B cell (primary cell): Measurements from ENCODE around the gene CNKSR2. TPM values are rescaled to one million over a fixed set of nuclear protein-coding genes. Genes with fewer than 3 reads are reported as not detected.
A peak's percentile ranks its signal among the peaks of the same experiment; 100 is the strongest.

ENCODE experiments used
- ATAC-seq: fragments of 200-7000 bp; cut with Tn5 transposase; one replicate; pipeline ENCODE4 v1.10.0; 2021; ENCODE audit warnings: low read depth, mild to moderate bottlenecking, moderate number of reproducible peaks, moderate library complexity
- CTCF ChIA-PET: fragments of 350-600 bp; sonication (Branson Sonifier 250); formaldehyde crosslinking; loops from one replicate; lab custom pipeline; 2021; ENCODE audit warnings: antibody characterized with exemption, inconsistent platforms; lab: Charles Lee
- POLR2A ChIA-PET: fragments of 350-600 bp; sonication (Branson Sonifier 250); formaldehyde crosslinking; loops from one replicate; lab custom pipeline; 2021; ENCODE audit warnings: antibody characterized with exemption; lab: Charles Lee
- DNase-seq: peaks from one replicate; pipeline ENCODE4 v3.0.0; 2013
- H2AFZ ChIP-seq: 2 replicates; pipeline ENCODE4 v1.6.1; 2012; ENCODE audit warnings: mild to moderate bottlenecking, low read depth, low read length; ENCODE audit not compliant: insufficient read depth, poor library complexity, severe bottlenecking
- H3K27ac ChIP-seq, 2 donors: 1 replicate in 1 of 2; 2 replicates in 1 of 2; pipeline ENCODE4 v1.5.1; 2012 to 2013; ENCODE audit warnings: low read length in 2 of 2, mild to moderate bottlenecking in 2 of 2, moderate library complexity in 1 of 2
- H3K27me3 ChIP-seq, 4 experiments: fragments of 200-600 bp in 1 of 4; sonication (generic) in 1 of 4; replicated peaks in 1 of 4; 1 replicate in 2 of 4; 2 replicates in 2 of 4; pipeline versions ENCODE4 v1.6.1 to v1.7.0; 2013 to 2016; ENCODE audit warnings: low read length in 3 of 4, mild to moderate bottlenecking in 2 of 4, mixed read lengths in 1 of 4, moderate library complexity in 1 of 4; ENCODE audit not compliant: insufficient read depth in 4 of 4, control insufficient read depth in 3 of 4; ENCODE audit errors: control extremely low read depth in 1 of 4
- H3K36me3 ChIP-seq, 2 experiments: replicated peaks in 1 of 2; 1 replicate in 1 of 2; 2 replicates in 1 of 2; pipeline versions ENCODE4 v1.6.1 to v1.7.1; 2013; ENCODE audit warnings: low read length in 1 of 2; ENCODE audit not compliant: insufficient read depth in 2 of 2, control insufficient read depth in 1 of 2; ENCODE audit errors: control extremely low read depth in 1 of 2, extremely low read depth in 1 of 2
- H3K4me1 ChIP-seq, 2 donors: fragments of 200-600 bp in 1 of 2; sonication (generic) in 1 of 2; 1 replicate in 1 of 2; 2 replicates in 1 of 2; pipeline versions ENCODE4 v1.5.1 to v1.6.1; 2013 to 2017; ENCODE audit warnings: low read length in 2 of 2; ENCODE audit not compliant: control insufficient read depth in 2 of 2, insufficient read depth in 2 of 2
- H3K4me2 ChIP-seq: replicated peaks from 2 replicates; pipeline ENCODE3; 2012; ENCODE audit warnings: mild to moderate bottlenecking, low read depth, low read length; ENCODE audit not compliant: poor library complexity, severe bottlenecking
- H3K4me3 ChIP-seq, 5 experiments: fragments of 200-600 bp in 1 of 5; sonication (generic) in 1 of 5; 1 replicate in 3 of 5; 2 replicates in 2 of 5; pipeline versions ENCODE4 v1.5.1 to v1.7.0; 2011 to 2016; ENCODE audit warnings: low read length in 4 of 5, mild to moderate bottlenecking in 4 of 5, low read depth in 2 of 5, control low read depth in 1 of 5, moderate library complexity in 1 of 5; ENCODE audit not compliant: insufficient read depth in 1 of 5; ENCODE audit errors: control extremely low read depth in 1 of 5, extremely low read depth in 1 of 5
- H3K79me2 ChIP-seq: fragments of 200-600 bp; sonication (generic); one replicate; pipeline ENCODE4 v1.6.0; 2016; ENCODE audit warnings: low read length; ENCODE audit not compliant: control insufficient read depth, insufficient read depth
- H3K9ac ChIP-seq: fragments of 200-600 bp; sonication (generic); 2 replicates; pipeline ENCODE4 v1.6.1; 2017; ENCODE audit warnings: mild to moderate bottlenecking, low read length, moderate library complexity
- H3K9me3 ChIP-seq, 3 donors: one replicate each; pipeline versions ENCODE4 v1.6.1 to v1.7.1; 2013; ENCODE audit warnings: low read length in 2 of 3; ENCODE audit not compliant: control insufficient read depth in 2 of 3, insufficient read depth in 1 of 3; ENCODE audit errors: control extremely low read depth in 1 of 3
- H4K20me1 ChIP-seq: 2 replicates; pipeline ENCODE4 v1.6.0; 2012; ENCODE audit warnings: mild to moderate bottlenecking, low read length; ENCODE audit not compliant: insufficient read depth, control insufficient read depth, poor library complexity, severe bottlenecking
- H3K27ac Mint-ChIP-seq: one replicate; pipeline ENCODE4 v1.8.0; 2021; ENCODE audit warnings: mixed read lengths
- H3K27me3 Mint-ChIP-seq: one replicate; pipeline ENCODE4 v1.8.0; 2021; ENCODE audit warnings: mixed read lengths
- H3K4me1 Mint-ChIP-seq: one replicate; pipeline ENCODE4 v1.8.0; 2021; ENCODE audit warnings: mixed read lengths
- H3K4me3 Mint-ChIP-seq: one replicate; pipeline ENCODE4 v1.8.0; 2021; ENCODE audit warnings: mixed read lengths
- H3K9me3 Mint-ChIP-seq: one replicate; pipeline ENCODE4 v1.8.0; 2022; ENCODE audit warnings: mixed read lengths; ENCODE audit not compliant: insufficient read depth
- EZH2 ChIP-seq: IDR thresholded peaks from 2 replicates; pipeline ENCODE4 v1.6.1; 2012; ENCODE audit warnings: borderline replicate concordance, low read depth, mild to moderate bottlenecking, moderate library complexity, low read length; ENCODE audit not compliant: insufficient read depth, poor library complexity, severe bottlenecking
- WGBS: methylation state at CpG from one replicate; pipeline ENCODE4 v1.1.5; 2013; ENCODE audit warnings: missing lambda C conversion rate; ENCODE audit not compliant: insufficient coverage; 5-methylcytosine and 5-hydroxymethylcytosine counted together
- intact Hi-C: fragments of 100-400 bp; cut with micrococcal nuclease; formaldehyde crosslinking; loops from one replicate; pipeline ENCODE4 v1.10.0; 2022
- polyA plus RNA-seq: library from polyadenylated mRNA; depleted of rRNA; stranded (reverse); fragments of >200 nt; gene quantifications from 2 replicates; pipeline ENCODE4 v1.2.3, GENCODE V29; 2012
- total RNA-seq, 2 donors: library from RNA; stranded (reverse); fragments of 120-200 nt in 1 of 2; gene quantifications; 1 replicate in 1 of 2; 2 replicates in 1 of 2; pipeline versions ENCODE4 v1.2.3 to v1.2.4, GENCODE V29; 2013 to 2022
- TF ChIP-seq, protein P1 (sequence below): fragments of 200-600 bp; IDR thresholded peaks from one replicate; pipeline ENCODE4 v1.8.0; 2022; ENCODE audit warnings: antibody characterized with exemption, mild to moderate bottlenecking

CNKSR2 gene
- total and polyA plus RNA-seq, 2 donors (not counting 1 experiment from before 2014, with no cell fraction given), result 11.5 to 18.8 TPM

DNA sequence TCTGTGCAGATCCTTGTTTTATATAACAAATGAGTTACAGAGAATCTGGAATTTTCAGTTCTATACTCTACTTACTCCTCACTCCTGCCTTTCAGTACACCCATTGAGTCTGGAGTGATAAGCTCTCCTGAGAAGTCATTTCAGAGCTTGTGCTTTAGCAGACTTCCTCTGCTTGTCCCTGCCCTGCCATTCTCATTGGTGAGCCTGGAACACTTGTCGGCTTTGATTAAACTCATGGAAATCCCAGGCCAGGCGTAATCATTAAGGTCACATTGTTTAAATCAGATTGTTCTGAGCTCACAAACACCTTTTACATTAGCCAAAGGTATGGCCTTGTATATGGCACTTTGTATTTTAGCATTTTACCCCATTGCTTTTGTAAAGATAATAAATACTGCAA lies 102.7 kb downstream of the CNKSR2 start:
- no peaks in the 10 kb centered on the region for H3K9me3 ChIP-seq
- ChIA-PET POLR2A (no interaction called here), CTCF (interaction anchor here (0.6 to 8.1 kb wide), 2 partner anchors 947 to 1541 kb away, joined by 3 to 129 read pairs; no protein-coding TSS in a partner anchor)
- intact Hi-C loops, result no loop called here
- peaks cover 0 to 4% of the 10 kb centered on the region in 2 donors for H3K4me1 ChIP-seq
- TF ChIP-seq EZH2, result no peak
- TF ChIP-seq, protein P1, sequence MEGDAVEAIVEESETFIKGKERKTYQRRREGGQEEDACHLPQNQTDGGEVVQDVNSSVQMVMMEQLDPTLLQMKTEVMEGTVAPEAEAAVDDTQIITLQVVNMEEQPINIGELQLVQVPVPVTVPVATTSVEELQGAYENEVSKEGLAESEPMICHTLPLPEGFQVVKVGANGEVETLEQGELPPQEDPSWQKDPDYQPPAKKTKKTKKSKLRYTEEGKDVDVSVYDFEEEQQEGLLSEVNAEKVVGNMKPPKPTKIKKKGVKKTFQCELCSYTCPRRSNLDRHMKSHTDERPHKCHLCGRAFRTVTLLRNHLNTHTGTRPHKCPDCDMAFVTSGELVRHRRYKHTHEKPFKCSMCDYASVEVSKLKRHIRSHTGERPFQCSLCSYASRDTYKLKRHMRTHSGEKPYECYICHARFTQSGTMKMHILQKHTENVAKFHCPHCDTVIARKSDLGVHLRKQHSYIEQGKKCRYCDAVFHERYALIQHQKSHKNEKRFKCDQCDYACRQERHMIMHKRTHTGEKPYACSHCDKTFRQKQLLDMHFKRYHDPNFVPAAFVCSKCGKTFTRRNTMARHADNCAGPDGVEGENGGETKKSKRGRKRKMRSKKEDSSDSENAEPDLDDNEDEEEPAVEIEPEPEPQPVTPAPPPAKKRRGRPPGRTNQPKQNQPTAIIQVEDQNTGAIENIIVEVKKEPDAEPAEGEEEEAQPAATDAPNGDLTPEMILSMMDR, result no peak
- H4K20me1 ChIP-seq, result no peaks in the 10 kb centered on the region
- peaks cover 5% of the 10 kb centered on the region for H3K4me1 Mint-ChIP-seq
- WGBS, result no CpG with 5 or more reads among the region's 2 CpGs
- no peak overlapping the region for H3K4me3 ChIP-seq
- no peaks in the 10 kb centered on the region for H3K79me2 ChIP-seq
- no peaks in the 10 kb centered on the region for H3K27me3 ChIP-seq
- H3K27ac ChIP-seq, result no peak overlapping the region
- DNase-seq (no peak), ATAC-seq (no peak)
- H3K9me3 Mint-ChIP-seq, result no peaks in the 10 kb centered on the region
- H2AFZ ChIP-seq, result no peak overlapping the region
- no peaks in the 10 kb centered on the region for H3K36me3 ChIP-seq
- no peaks in the 10 kb centered on the region for H3K27me3 Mint-ChIP-seq
- no peak overlapping the region for H3K4me3 Mint-ChIP-seq
- no peak overlapping the region for H3K9ac ChIP-seq
- no peak overlapping the region for H3K27ac Mint-ChIP-seq
- no peak overlapping the region for H3K4me2 ChIP-seq

DNA sequence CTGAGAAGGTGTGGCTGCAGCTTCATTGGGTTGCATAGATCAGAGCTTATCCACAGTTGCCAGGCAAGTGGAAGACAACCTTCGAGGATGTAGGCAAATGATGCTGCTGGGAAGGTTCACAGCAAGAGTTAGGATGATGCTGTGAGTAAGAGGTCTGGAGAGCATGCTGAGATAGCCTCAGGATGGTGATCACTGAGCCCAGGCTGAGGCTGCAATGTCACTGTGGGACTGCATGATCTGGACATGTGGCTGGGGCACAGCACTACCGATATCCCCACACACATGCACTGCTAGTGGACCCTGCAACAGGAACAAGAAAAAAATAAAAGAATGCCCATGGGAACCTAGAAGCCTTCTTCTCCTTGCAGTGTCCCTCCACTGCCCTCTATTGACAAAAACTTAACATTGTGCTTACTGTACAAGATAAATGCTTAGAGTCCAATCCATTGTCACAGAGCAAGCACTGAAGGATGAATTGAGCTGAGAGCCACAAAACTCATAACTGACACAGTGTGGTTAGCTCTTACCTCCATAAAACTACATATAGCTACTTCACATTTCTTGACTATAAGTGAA lies 105.6 kb downstream of the CNKSR2 start:
- no peak overlapping the region for H3K27ac ChIP-seq
- H3K4me1 Mint-ChIP-seq, result peaks cover 5% of the 10 kb centered on the region
- no peaks in the 10 kb centered on the region for H3K36me3 ChIP-seq
- H3K9ac ChIP-seq, result no peak overlapping the region
- peak overlapping the region; percentile 26 for H3K4me2 ChIP-seq
- H2AFZ ChIP-seq, result no peak overlapping the region
- H3K4me3 Mint-ChIP-seq, result no peak overlapping the region
- H3K4me1 ChIP-seq, result peaks cover 0 to 4% of the 10 kb centered on the region in 2 donors
- H4K20me1 ChIP-seq, result no peaks in the 10 kb centered on the region
- H3K27me3 ChIP-seq, result no peaks in the 10 kb centered on the region
- H3K9me3 Mint-ChIP-seq, result no peaks in the 10 kb centered on the region
- intact Hi-C loops, result loop anchor here (1.0 kb wide), 1 partner anchor 949 kb away; no protein-coding TSS in a partner anchor
- CTCF ChIA-PET, result interaction anchor here (0.7 to 8.1 kb wide), 9 partner anchors 10 to 955 kb away, joined by 3 to 129 read pairs (median 5); no protein-coding TSS in a partner anchor
- DNase-seq (peak; percentile 69), ATAC-seq (peak; percentile 84)
- no peaks in the 10 kb centered on the region for H3K9me3 ChIP-seq
- TF ChIP-seq EZH2, result no peak
- TF ChIP-seq, protein P1, result peak; percentile 76
- no peaks in the 10 kb centered on the region for H3K79me2 ChIP-seq
- peak overlapping the region; percentile 41 for H3K27ac Mint-ChIP-seq
- no peak overlapping the region for H3K4me3 ChIP-seq
- WGBS, result no CpG with 5 or more reads among the region's 2 CpGs
- no peaks in the 10 kb centered on the region for H3K27me3 Mint-ChIP-seq
- POLR2A ChIA-PET, result no interaction called here
